ENCODE results near the gene TRIM17.

Gene TRIM17

GRCh38 chr1:228369608-228370438, 46.8 kb downstream of the TRIM17 start:
- H3K9ac ChIP-seq (ENCODE audit: low read length) = no peak overlapping the region
- H3K4me3 ChIP-seq (ENCODE audit: low read depth, low read length) = no peak overlapping the region

GRCh38 chr1:228368801-228369607, 47.7 kb downstream of the TRIM17 start:
- Histone ChIP-seq H3K9me3 (ENCODE audit: control insufficient read depth, insufficient read depth, low read depth, low read length) (no peaks in the 10 kb centered on the region), H3K4me3 (ENCODE audit: low read depth, low read length) (no peak overlapping the region), H3K9ac (ENCODE audit: low read length) (no peak overlapping the region), H3K36me3 (ENCODE audit: control insufficient read depth, insufficient read depth, low read length) (no peaks in the 10 kb centered on the region), H3K27ac (ENCODE audit: low read depth, low read length) (no peak overlapping the region), H3K27me3 (ENCODE audit: control insufficient read depth, insufficient read depth, low read length) (peaks cover 3% of the 10 kb centered on the region; the same call in 1 of the 2 replicates), H3K4me1 (ENCODE audit: control insufficient read depth, insufficient read depth, low read length) (peaks cover 9% of the 10 kb centered on the region; the same call in 1 of the 2 replicates)

More at GRCh38 chr1:228369608-228370438, 46.8 kb downstream of the TRIM17 start:
- Histone ChIP-seq H3K36me3 (ENCODE audit: control insufficient read depth, insufficient read depth, low read length) (no peaks in the 10 kb centered on the region), H3K27ac (ENCODE audit: low read depth, low read length) (no peak overlapping the region), H3K9me3 (ENCODE audit: control insufficient read depth, insufficient read depth, low read depth, low read length) (no peaks in the 10 kb centered on the region), H3K27me3 (ENCODE audit: control insufficient read depth, insufficient read depth, low read length) (peaks cover 3% of the 10 kb centered on the region; the same call in 1 of the 2 replicates), H3K4me1 (ENCODE audit: control insufficient read depth, insufficient read depth, low read length) (peaks cover 9% of the 10 kb centered on the region; the same call in 1 of the 2 replicates)

GRCh38 chr1:228367798-228368791, 48.6 kb downstream of the TRIM17 start:
- H3K4me3 ChIP-seq (ENCODE audit: low read depth, low read length) = no peak overlapping the region
- no peak overlapping the region for H3K27ac ChIP-seq (ENCODE audit: low read depth, low read length)
- peaks cover 3% of the 10 kb centered on the region; the same call in 1 of the 2 replicates for H3K27me3 ChIP-seq (ENCODE audit: control insufficient read depth, insufficient read depth, low read length)
- H3K9me3 ChIP-seq (ENCODE audit: control insufficient read depth, insufficient read depth, low read depth, low read length) = no peaks in the 10 kb centered on the region
- H3K9ac ChIP-seq (ENCODE audit: low read length) = no peak overlapping the region
- H3K4me1 ChIP-seq (ENCODE audit: control insufficient read depth, insufficient read depth, low read length) = peaks cover 9% of the 10 kb centered on the region; the same call in 1 of the 2 replicates
- no peaks in the 10 kb centered on the region for H3K36me3 ChIP-seq (ENCODE audit: control insufficient read depth, insufficient read depth, low read length)

- no peak overlapping the region for H3K4me3 ChIP-seq (ENCODE audit: low read depth, low read length)
- H3K4me1 ChIP-seq (ENCODE audit: control insufficient read depth, insufficient read depth, low read length) = peaks cover 9% of the 10 kb centered on the region; the same call in 1 of the 2 replicates
- H3K27ac ChIP-seq (ENCODE audit: low read depth, low read length) = no peak overlapping the region
- peaks cover 3% of the 10 kb centered on the region; the same call in 1 of the 2 replicates for H3K27me3 ChIP-seq (ENCODE audit: control insufficient read depth, insufficient read depth, low read length)
- H3K9ac ChIP-seq (ENCODE audit: low read length) = no peak overlapping the region
- no peaks in the 10 kb centered on the region for H3K36me3 ChIP-seq (ENCODE audit: control insufficient read depth, insufficient read depth, low read length)
- H3K9me3 ChIP-seq (ENCODE audit: control insufficient read depth, insufficient read depth, low read depth, low read length) = no peaks in the 10 kb centered on the region
Observed at GRCh38 chr1:228366866-228367741, 49.6 kb downstream of the TRIM17 start.

GRCh38 chr1:228366062-228366865, 50.4 kb downstream of the TRIM17 start:
- H3K9ac ChIP-seq (ENCODE audit: low read length) = no peak overlapping the region
- peaks cover 9% of the 10 kb centered on the region; the same call in 1 of the 2 replicates for H3K4me1 ChIP-seq (ENCODE audit: control insufficient read depth, insufficient read depth, low read length)
- H3K4me3 ChIP-seq (ENCODE audit: low read depth, low read length) = no peak overlapping the region
- no peak overlapping the region for H3K27ac ChIP-seq (ENCODE audit: low read depth, low read length)
- peaks cover 3% of the 10 kb centered on the region; the same call in 1 of the 2 replicates for H3K27me3 ChIP-seq (ENCODE audit: control insufficient read depth, insufficient read depth, low read length)
- no peaks in the 10 kb centered on the region for H3K9me3 ChIP-seq (ENCODE audit: control insufficient read depth, insufficient read depth, low read depth, low read length)
- H3K36me3 ChIP-seq (ENCODE audit: control insufficient read depth, insufficient read depth, low read length) = no peaks in the 10 kb centered on the region

GRCh38 chr1:228365271-228366061, 51.2 kb downstream of the TRIM17 start:
- Histone ChIP-seq H3K27me3 (ENCODE audit: control insufficient read depth, insufficient read depth, low read length) (peaks cover 3% of the 10 kb centered on the region; the same call in 1 of the 2 replicates), H3K36me3 (ENCODE audit: control insufficient read depth, insufficient read depth, low read length) (no peaks in the 10 kb centered on the region), H3K4me3 (ENCODE audit: low read depth, low read length) (no peak overlapping the region), H3K27ac (ENCODE audit: low read depth, low read length) (no peak overlapping the region), H3K4me1 (ENCODE audit: control insufficient read depth, insufficient read depth, low read length) (peaks cover 9% of the 10 kb centered on the region; the same call in 1 of the 2 replicates), H3K9me3 (ENCODE audit: control insufficient read depth, insufficient read depth, low read depth, low read length) (no peaks in the 10 kb centered on the region), H3K9ac (ENCODE audit: low read length) (no peak overlapping the region)

- no peak overlapping the region for H3K27ac ChIP-seq (ENCODE audit: low read depth, low read length)
- H3K36me3 ChIP-seq (ENCODE audit: control insufficient read depth, insufficient read depth, low read length) = no peaks in the 10 kb centered on the region
- peaks cover 9% of the 10 kb centered on the region; the same call in 1 of the 2 replicates for H3K4me1 ChIP-seq (ENCODE audit: control insufficient read depth, insufficient read depth, low read length)
- peaks cover 3% of the 10 kb centered on the region; the same call in 1 of the 2 replicates for H3K27me3 ChIP-seq (ENCODE audit: control insufficient read depth, insufficient read depth, low read length)
- H3K9me3 ChIP-seq (ENCODE audit: control insufficient read depth, insufficient read depth, low read depth, low read length) = no peaks in the 10 kb centered on the region
- no peak overlapping the region for H3K4me3 ChIP-seq (ENCODE audit: low read depth, low read length)
- no peak overlapping the region for H3K9ac ChIP-seq (ENCODE audit: low read length)
Observed at GRCh38 chr1:228364706-228365213, 51.9 kb downstream of the TRIM17 start.

- Histone ChIP-seq H3K27me3 (ENCODE audit: control insufficient read depth, insufficient read depth, low read length) (peaks cover 3% of the 10 kb centered on the region; the same call in 1 of the 2 replicates), H3K4me1 (ENCODE audit: control insufficient read depth, insufficient read depth, low read length) (peaks cover 9% of the 10 kb centered on the region; the same call in 1 of the 2 replicates), H3K36me3 (ENCODE audit: control insufficient read depth, insufficient read depth, low read length) (no peaks in the 10 kb centered on the region), H3K27ac (ENCODE audit: low read depth, low read length) (no peak overlapping the region), H3K9ac (ENCODE audit: low read length) (no peak overlapping the region), H3K9me3 (ENCODE audit: control insufficient read depth, insufficient read depth, low read depth, low read length) (no peaks in the 10 kb centered on the region), H3K4me3 (ENCODE audit: low read depth, low read length) (no peak overlapping the region)
Observed at GRCh38 chr1:228364068-228364705, 52.5 kb downstream of the TRIM17 start.

All from HUES6 (cell line).